Body of pancreas (tissue), 4 donors: ENCODE measurements around the gene PCBP3.

Experiments
- CTCF ChIP-seq, 7 experiments: fragments of 450-650 bp in 4 of 7; fragments of 200-600 bp in 3 of 7; sonication (generic) in 3 of 7; IDR thresholded peaks; one replicate each; pipeline ENCODE4 v1.5.1; 2016 to 2019; ENCODE audit warnings: antibody characterized with exemption in 7 of 7
- POLR2A ChIP-seq, 3 donors: fragments of 450-650 bp; IDR thresholded peaks; one replicate each; pipeline ENCODE4 v1.6.1; 2016; ENCODE audit warnings: antibody characterized with exemption in 3 of 3, mild to moderate bottlenecking in 2 of 3

DNA sequence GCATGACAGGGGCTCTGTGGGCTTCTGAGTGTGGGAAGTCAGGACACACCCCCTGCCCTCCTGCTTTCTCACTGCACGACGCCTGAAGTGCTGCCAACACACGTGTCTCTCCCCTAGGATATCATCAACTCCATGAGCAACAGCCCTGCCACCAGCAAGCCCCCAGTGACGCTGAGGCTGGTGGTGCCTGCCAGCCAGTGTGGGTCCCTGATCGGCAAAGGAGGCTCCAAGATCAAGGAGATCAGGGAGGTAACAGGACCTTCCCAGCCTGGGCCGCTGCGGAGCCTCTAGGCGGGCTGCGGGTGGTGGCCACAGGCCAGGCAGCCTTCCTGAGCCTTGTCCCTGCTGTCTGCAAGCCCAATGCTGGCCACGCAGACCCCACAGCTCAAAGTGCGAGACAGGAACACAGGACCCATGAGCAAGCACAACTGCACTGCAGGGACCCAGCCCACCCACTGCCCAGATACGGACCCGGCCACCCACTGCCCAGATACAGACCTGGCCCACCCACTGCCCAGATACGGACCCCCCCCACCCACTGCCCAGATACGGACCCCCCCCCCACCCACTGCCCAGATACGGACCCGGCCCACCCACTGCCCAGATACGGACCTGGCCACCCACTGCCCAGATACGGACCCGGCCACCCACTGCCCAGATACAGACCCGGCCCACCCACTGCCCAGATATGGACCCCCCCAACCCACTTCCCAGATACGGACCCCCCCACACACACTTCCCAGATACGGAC is 265.9 kb downstream of the PCBP3 start:
- TF ChIP-seq CTCF (IDR thresholded peaks at IDR 0.05) = no peak
- TF ChIP-seq POLR2A (IDR thresholded peaks at IDR 0.05) = no peak
